SK-N-SH (cell line): Measurements from ENCODE around the gene CLASP1.

Source experiments
- CTCF ChIP-seq: fragments of 200-600 bp; sonication (generic); IDR thresholded peaks from 2 replicates; pipeline ENCODE4 v1.6.1; 2017; ENCODE audit warnings: antibody characterized with exemption, mild to moderate bottlenecking, moderate library complexity
- EZH2phosphoT487 ChIP-seq: fragments of 200-600 bp; sonication (generic); IDR thresholded peaks from 2 replicates; pipeline ENCODE4 v1.6.1; 2017; ENCODE audit warnings: low read depth, mixed run types, mild to moderate bottlenecking, antibody characterized with exemption, moderate library complexity, borderline replicate concordance
- POLR2AphosphoS5 ChIP-seq: IDR thresholded peaks from 2 replicates; pipeline ENCODE4 v1.6.1; 2012; ENCODE audit warnings: low read depth, low read length
- REST ChIP-seq: IDR thresholded peaks from 2 replicates; pipeline ENCODE4 v1.6.1; 2012; ENCODE audit warnings: mild to moderate bottlenecking, low read depth, low read length, moderate library complexity
- SIN3A ChIP-seq: IDR thresholded peaks from 2 replicates; pipeline ENCODE4 v1.6.1; 2012; ENCODE audit warnings: low read depth, mild to moderate bottlenecking, low read length, moderate library complexity, borderline replicate concordance
- TAF1 ChIP-seq: IDR thresholded peaks from 2 replicates; pipeline ENCODE4 v1.6.1; 2012; ENCODE audit warnings: low read depth, mild to moderate bottlenecking, low read length, moderate library complexity, borderline replicate concordance
- TCF12 ChIP-seq: IDR thresholded peaks from 2 replicates; pipeline ENCODE4 v1.4.0; 2012

GRCh38 chr2:121664713-121665112 lies 15.5 kb upstream of the CLASP1 start:
- TF ChIP-seq SIN3A = no peak
- TF ChIP-seq TAF1 = no peak
- no peak for TF ChIP-seq EZH2phosphoT487
- no peak for TF ChIP-seq CTCF
- no peak for TF ChIP-seq REST
- TF ChIP-seq POLR2AphosphoS5 = no peak
- TF ChIP-seq TCF12 = no peak
